HG03135 (cell line): ENCODE results near the gene IL5.

Experiments
- ATAC-seq: cut with Tn5 transposase; IDR thresholded peaks from one replicate; pipeline ENCODE4 v1.9.1; 2021; ENCODE audit warnings: mild to moderate bottlenecking, moderate library complexity; ENCODE audit not compliant: unreplicated experiment

Gene IL5

DNA sequence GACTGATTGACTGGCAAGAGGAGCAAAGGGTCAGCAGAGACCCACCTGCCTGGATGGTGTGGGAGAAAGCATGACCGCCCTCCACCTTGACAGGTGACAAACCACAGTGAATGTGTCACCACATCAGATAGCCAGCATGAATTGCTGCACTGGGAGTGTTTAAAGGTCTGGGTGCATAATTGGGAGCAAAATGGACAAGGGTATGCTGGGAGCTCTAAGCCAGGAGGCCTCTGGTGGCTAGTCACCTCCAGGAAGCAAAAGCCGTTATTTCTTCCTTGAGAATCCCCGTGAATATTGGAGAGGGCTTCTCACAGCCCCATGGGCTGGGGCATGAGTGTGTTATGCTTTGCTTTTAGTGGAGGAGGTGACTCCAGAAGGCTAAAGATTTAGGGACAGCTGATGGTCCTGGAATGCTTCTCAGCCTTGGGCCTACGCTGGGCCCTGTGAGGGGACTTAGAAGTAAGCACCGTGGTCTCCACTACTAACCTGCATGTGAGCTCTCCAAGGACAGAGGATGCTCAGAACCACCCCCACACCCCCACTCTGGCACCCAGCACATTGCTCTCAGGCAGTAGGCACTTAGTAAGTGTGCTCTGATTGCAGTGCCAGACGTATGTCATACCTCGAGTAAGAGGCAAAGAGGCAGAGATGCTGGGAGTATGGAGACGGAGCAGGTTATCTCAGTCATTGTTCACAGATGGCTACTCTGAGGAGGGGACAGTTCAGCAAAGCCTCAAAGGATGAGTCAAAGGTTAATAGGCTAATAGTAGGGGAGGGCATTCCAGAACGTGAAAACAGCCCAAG lies 43.7 kb downstream of the IL5 start:
- ATAC-seq, result no peak

DNA sequence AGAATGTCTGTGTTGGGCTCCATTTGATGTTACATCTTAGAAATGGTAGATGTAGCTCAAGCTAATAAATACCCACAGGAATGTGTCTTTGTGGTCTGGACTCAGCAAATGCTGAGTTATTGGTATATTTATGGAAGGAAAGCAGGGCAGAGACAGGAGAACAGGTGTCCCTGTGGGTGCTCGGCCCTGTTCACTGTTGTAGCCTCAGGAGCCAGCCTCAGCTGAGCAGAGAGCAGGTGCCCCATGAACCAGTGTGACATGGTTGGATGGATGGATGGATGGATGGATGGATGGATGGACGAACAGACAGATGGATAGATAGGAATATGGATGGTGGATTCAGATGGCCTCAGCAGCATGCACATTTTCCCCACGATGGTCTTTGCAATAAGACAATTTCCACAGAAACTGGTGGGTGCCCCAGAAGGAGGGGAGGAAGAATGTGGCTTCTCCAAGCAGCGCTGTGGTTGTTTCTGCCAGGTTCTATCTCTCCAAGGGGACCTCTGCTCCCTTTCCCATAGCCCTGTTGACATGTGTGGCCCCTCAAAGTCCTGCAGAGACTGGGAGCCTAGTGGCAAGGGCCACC lies 44.5 kb downstream of the IL5 start:
- ATAC-seq, result no peak

DNA sequence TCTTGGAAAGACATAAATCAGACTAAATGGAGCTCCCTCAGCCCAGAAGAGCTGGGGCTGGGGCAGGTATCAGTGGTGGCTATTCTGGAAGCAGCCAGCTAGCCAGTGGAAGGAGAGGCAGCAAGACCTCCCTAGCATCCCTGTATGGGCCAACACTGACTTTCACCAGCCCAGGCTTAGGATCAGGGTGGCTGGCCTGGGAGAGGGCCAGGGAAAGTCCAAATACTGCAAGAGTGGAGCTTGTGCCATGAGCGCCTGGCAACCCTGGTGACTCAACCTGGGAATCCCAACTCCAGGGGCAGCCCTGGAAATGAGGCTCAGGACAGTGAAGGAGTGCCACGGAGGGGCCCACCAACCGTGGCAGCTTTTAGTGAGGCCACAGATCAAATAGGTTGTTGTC lies 45.2 kb downstream of the IL5 start:
- no peak for ATAC-seq

DNA sequence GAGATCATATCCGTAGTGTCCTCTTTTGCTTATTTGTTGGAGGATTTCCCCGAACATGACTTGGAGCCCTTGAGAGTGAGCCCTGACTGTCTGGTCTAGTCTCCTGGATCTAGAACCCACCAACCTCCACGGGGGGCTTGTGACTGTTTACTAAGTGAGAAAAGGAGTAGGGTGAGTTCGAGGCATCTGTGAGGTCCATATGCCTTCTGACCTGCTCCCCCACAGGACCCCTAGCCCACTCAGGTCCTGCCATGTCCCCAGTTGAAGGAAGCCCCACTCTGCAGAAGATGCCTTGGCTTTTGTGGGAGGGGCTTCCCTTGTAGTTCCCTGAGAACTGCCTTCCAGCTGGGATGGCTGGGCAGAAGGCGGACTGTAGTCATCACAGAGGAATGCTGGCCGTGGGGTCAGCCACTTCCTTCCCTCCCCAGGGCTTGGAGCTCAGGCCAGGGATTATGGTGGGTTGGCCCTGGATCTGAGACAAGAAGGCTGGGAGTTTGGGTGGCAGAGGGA lies 45.8 kb downstream of the IL5 start:
- ATAC-seq, result no peak

DNA sequence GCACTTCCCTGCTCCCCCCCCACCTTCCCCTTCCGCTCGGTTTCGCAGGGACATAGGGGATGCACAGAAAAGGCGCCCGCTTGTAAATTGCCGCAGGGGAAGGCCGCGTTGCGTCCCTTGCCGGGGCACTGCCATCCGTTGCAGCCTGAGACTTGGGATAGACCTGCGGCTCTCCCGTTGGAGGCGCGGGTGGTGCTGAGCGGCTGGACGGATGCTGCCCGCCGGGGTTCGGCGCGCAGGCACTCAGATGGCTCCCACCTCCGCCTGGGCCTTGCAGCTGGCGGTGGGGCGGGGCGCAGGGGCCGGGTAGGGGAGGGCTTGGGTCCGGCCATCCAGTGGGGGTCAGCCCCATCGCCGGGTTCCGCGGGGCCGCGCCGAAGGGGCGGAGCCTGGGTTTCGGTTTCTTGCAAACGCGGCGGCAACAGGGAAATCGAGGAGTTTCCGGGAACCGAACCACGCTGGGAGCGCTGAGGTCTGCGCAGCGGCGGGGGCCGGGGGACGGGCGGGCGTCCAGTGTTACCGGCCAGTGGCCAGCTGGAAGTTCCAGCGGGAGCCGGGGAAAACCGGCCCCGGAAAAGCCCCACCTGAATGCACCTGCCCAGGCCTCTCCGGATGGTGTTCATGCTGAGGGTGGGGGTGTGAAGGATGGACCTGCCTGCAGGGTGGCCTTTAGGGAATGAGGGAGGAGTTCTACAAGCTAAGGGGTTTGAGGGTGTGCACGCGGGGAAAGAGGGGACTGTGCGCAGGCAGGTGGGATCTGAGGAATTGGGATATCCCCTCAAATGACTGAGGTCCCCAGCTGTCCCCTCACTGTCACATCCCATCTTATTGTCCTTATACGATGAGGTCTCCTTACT lies 46.5 kb downstream of the IL5 start:
- peak; percentile 39 for ATAC-seq

DNA sequence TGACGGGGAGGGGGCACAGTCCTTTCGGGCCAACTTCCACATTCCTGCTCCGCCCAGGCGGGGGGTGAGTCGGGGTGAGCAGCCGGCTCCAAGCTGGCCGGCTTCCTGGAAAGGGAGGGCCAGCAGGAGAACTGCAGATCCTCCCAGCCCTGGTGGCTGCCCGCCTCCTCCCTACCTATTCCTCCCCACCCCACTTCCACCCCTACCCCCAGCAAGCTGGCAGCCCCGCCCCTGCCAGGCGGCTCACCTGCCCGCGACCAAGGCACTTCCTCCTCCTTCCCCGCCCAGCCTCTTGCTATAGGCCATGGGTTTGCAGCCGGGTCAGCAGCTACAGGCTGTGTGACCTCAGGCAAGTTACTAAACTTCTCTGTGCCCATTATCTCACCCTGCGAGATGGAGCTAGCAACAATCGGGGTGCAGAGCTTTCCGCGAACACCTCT lies 47.1 kb downstream of the IL5 start:
- ATAC-seq, result peak; percentile 31

DNA sequence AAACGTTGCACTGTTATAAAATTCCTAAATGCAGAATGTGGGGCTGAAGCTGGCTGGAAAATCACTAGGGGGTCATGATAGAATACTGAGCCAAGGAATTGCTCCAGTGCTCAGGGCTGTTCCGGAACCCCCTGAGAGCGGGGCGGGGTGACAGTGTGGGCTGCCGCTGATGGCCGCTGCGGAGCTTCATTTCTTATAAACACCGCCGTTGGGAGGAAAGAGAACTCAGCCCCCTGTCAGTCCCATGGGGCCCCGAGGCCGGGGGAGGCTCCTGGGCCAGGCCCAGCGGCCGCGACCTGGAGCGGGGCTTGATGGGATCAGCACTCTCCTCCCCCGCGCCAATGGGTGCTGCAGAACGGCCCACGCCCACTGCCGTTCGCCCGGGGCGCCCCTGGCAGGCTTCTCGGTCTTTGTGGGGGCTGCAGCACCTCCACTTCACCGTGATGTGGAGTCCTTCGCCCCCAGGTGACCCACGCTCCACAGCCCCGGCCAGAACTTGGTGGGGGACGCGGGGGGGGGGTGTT lies 47.6 kb downstream of the IL5 start:
- ATAC-seq, result peak; percentile 31

DNA sequence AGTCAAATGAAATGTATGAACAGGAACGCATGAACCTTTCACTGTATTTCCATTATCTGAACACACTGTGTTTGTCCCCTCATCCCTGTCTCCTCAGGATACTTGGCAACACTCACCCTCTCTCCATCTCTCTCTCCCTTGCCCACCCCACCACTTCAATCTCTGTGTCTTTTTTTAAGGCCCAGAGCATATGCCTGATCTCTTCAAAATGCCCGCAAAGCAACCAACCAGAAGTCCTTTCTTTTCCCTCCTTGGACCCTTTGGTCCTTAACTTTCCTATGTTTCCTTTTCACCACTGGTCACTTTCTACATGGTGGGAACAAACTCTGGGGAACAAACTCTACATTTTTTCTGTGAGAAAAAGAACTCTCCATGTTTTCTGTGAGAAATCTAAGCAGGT lies 49.5 kb downstream of the IL5 start:
- ATAC-seq, result no peak

DNA sequence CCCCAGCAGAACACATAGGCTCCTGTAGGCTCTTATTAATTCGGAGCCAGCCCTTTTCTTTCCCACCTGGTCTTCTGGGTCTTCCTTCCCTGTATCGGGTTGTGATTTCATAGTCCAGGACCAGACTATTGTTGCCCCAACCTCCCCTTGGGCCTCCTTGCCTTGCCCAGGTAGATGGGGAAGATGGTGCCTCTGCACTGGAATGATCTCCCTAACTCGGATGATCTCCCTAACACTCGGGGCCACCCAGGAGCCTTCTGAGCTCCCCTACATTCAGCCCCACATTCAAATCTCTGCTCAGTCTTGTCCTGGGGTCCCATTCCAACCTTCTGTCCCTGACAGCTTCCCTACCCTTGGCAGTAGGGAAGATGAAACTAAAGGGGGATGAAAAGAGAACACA lies 50.1 kb downstream of the IL5 start:
- ATAC-seq, result no peak

DNA sequence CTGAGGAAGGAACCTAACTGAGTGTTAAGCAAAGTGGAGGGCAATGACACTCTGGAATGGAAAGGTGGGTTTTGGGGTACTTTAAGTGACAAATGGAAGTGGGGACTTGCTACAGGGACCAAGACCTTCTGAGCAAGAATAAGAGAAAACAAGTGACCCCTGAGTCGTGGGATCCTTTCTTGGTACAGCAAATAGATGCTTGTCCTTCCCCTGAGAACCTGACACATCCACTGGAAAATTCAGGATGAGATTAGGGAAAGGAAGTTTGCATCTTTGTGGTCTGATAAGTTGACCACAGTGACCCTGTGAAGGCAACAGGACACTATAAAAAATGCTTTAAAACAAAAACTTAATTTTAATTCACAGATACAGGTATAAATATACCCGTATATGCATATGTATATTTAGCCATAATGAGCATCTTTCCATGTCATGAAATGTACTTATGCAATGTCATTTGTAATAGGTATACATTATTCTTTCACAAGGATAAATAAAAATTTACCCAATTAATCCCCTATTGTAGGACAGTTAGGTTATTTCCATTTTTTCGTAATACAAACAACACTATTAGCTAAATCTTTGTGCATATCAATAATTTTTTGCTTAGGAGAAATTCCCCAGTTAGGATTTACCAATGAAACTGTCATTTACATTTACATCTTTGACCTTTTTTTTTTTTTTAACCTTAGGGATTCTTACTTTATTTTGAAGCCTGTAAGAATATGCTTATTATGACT lies 50.8 kb downstream of the IL5 start:
- no peak for ATAC-seq
